LHCN-M2 (cell line): ENCODE results near the gene SBNO2. TPM values are rescaled to one million over a fixed set of nuclear protein-coding genes. Genes with fewer than 3 reads are reported as not detected.

Experiments
- DNase-seq: peaks from one replicate; pipeline ENCODE4 v3.0.0-alpha.2; 2012; ENCODE audit warnings: low read depth
- total RNA-seq: library from RNA; depleted of rRNA; stranded (reverse); fragments of >200 nt; gene quantifications from 2 replicates; pipeline ENCODE4 v1.2.3, GENCODE V29; 2014

SBNO2 gene
- total RNA-seq, 1 experiment from 2014 or later = 33.9 TPM

DNA sequence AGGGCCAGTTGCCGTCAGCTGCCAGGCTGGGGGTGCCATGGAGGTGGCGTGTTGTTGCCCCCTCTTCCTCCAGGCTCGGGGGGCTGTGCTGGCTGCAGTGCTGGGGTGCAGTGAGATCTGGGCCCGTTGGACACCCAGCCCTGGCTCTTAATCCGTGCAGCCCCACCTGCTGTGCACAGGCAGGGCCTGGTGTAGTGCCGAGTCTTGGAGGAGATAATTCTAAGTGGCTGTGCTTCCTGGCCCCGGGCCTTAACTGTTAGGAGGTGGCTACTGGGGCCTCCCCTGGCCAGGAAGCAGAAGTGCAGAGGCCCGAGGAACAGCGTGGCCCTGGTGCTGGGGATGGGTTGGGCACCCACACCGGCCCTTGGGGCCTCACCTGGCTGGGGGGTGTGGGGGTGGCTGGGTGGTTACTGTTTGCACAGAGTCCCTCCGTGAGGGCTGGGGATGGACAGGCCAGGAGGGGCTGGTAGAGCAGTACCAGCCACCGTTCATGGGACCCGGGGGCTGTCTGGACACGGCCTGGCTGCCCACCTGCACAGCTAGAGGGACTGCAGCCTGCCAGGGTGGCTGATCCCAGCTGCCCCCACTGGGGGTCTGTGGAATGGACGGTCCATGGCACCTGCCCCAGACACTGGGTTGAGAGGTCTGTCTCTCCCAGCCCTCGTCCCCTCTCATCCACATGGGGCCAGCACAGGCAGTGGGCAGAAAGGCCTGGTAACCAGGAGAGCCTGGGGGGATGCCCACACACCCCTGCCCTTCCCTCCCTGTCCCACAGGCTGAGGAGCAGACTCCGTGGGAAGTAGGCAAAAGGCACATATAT lies 67.0 kb downstream of the SBNO2 start:
- DNase-seq = no peak

DNA sequence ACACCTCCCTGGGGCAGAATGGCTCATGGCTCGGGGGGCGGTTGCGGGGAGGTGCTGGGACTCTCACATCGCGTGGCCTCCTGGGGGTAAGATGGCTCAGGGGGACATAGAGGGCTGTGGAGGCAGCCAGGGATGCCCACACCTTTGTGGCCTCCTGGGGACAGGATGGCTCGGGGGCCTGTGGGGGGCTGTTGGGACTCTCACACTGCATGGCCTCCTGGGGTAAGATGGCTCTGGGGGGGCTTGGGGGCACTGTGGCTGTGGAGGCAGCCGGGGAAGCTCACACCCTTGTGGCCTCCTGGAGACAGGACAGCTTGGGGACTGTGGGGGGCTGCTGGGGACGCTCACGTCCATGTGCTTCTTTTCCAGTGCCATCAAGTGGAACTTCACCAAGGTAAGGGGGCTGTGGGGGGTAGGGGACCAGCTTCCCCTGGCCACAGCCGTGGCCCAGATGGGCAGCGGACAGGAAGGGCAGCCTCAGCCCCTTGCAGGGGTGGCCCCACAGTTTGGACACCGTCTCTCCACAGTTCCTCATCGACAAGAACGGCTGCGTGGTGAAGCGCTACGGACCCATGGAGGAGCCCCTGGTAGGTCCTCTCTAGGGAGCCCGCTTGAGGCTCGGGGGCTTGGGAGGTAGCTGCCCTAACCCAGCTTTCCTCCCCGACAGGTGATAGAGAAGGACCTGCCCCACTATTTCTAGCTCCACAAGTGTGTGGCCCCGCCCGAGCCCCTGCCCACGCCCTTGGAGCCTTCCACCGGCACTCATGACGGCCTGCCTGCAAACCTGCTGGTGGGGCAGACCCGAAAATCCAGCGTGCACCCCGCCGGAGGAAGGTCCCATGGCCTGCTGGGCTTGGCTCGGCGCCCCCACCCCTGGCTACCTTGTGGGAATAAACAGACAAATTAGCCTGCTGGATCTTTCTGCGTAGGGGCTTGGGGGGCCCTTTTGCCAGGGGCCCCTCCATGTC lies 67.9 kb downstream of the SBNO2 start:
- no peak for DNase-seq

DNA sequence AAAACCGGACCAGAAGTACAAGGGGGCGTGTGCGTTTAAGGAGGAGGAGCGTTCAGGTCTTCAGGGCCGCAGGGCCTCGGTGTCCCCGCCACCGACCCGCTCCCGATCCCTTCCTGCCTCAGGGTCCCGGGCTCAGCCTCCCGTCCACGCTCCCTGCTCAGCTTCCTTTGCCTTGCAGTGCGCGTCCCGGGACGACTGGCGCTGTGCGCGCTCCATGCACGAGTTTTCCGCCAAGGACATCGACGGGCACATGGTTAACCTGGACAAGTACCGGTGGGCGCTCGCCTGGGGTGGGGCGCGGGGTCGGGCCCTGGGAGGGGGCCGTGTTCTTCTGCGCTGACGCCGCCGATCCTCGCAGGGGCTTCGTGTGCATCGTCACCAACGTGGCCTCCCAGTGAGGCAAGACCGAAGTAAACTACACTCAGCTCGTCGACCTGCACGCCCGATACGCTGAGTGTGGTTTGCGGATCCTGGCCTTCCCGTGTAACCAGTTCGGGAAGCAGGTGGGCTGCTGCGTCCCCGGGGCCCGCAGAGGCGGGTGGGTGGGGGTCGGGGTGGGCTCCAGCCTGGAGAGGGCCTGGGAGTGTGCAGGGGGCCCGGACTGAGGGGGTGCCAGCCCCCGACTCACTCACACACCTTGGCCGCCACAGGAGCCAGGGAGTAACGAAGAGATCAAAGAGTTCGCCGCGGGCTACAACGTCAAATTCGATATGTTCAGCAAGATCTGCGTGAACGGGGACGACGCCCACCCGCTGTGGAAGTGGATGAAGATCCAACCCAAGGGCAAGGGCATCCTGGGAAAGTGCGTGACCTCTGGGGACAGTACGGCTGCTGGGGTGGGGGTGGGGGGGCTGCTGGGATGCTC lies 68.8 kb downstream of the SBNO2 start:
- DNase-seq = no peak

DNA sequence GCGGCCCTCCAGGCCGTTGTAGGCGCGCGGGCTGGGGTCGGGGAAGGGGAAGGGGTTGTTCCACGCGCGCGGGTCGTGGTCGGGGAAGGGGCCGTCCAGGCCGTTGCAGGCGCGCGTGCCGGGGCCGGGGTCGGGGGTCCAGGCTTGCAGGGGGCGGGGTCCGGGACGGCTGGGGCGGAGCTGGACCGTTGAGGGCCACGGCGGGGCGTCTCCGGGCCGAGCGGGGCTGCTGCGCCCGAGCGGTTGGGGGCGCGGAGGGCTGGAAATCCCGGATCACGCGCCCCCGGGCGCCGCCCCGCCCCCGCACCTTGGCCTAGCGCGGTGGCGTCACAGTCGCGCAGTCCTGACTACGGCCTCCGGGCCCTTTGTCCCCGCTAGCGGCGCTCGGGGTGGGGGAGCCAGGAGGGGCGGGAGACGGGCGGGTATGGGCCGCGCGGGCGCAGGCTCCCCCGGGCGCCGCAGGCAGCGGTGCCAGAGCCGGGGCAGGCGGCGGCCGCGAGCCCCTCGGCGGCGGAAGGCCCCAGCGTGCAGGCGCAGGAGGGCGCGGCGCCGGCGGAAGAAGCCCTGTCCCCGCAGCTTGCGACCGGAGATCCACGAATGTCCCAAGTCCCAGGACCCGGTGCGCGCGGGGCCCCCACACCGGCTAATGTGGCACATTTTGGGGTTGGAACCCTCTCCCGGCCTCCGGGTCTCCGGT lies 69.6 kb downstream of the SBNO2 start:
- DNase-seq = peak; percentile 65

DNA sequence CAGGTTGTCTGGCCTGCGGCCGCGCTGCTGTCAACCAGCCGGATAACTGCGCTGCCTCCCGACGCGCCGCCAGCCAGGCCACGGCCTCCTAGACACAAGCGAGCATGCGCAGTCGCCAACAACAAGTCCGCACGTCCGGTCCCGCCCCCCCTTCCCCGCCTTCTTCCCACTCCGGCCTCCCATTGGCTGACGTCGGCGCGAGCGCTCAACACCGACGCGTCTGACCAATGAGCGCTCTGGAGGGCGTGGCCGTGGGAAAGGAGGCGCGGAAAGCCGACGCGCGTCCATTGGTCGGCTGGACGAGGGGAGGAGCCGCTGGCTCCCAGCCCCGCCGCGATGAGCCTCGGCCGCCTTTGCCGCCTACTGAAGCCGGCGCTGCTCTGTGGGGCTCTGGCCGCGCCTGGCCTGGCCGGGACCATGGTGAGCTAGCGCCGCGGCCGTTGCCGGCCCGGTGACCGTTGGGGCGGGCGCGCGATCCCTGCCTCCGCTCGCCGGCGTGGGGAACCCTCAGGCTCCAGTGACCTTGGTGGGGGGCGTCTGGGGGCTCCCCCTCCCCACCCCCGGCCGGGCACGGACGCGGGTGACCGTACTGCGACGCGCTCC lies 70.3 kb downstream of the SBNO2 start, which contains the start of gene GPX4:
GPX4 (plus strand) TSS at position 287 of the 603 bp plus-strand sequence; CDS start at position 337, 50 bp downstream.
- DNase-seq = peak; percentile 99

DNA sequence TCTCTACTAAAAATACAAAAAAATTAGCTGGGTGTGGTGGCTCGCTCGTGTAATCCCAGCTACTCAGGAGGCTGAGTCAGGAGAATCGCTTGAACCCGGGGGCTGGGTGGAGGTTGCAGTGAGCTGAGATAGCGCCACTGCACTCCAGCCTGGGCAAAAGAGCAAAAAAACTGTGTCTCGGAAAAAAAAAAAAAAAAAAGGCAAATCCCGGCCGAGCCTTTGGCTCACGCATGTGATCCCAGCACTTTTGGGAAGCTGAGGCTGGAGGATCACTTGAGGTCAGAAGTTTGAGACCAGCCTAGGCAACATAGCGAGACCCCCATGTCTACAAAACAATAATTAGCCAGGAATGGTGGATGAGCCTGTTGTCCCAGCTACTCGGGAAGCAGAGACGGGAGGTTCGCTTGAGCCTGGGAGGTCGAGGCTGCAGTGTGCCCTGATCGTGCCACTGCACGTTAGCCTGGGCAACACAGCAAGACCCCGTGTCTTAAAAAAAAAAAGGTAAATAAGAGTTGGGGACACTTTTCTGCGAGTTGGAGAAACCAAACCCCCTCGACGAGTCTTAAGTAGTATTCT lies 70.8 kb downstream of the SBNO2 start:
- no peak for DNase-seq

DNA sequence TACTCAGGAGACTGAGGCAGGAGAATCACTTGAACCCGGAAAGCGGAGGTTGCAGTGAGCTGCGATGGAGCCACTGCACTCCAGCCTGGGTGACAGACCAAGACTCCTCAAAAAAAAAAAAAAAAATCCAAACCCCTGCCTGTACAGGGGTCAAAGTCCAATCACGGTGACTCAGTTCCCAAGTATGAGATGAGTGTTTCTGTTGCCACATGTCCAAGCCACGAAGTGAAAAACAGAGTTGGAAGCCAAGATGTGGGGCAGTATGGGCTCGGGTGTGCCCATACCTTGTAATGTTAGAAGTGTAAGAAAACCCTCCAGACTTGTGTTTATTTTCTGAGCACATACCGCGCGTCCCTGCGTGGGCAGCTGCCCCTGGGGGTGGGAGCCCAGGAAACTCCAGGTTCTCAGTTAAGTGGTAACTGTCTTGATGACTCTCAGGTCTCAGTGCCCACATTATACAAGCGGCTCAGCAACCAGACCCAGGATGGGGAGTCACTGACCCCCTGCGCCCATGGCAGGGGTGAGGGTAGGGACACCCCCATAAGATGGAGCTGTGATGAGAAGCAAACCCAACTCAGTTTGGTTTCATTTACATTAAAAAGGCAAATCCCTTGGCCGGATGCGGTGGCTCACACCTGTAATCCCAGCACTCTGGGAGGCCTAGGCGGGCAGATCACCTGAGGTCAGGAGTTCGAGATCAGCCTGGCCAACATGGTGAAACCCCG lies 71.5 kb downstream of the SBNO2 start:
- DNase-seq = peak; percentile 100

DNA sequence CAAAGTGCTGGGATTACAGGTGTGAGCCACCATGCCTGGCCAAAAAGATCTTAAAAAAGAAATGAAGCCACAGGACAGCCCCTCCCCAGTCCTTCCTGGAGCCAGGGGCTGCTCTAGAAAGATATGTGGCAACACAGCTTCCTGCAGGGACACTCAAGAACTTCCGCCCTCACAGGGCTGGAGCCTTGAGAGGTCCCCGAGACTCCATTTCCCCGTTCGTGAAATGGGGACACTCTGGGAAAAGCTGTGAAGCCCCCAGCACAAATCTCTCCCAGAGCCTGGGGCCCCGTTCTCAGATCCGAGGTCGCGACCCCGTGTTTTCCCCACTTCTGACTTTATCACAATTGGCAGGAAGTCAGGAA lies 72.8 kb downstream of the SBNO2 start:
- DNase-seq = peak; percentile 37

DNA sequence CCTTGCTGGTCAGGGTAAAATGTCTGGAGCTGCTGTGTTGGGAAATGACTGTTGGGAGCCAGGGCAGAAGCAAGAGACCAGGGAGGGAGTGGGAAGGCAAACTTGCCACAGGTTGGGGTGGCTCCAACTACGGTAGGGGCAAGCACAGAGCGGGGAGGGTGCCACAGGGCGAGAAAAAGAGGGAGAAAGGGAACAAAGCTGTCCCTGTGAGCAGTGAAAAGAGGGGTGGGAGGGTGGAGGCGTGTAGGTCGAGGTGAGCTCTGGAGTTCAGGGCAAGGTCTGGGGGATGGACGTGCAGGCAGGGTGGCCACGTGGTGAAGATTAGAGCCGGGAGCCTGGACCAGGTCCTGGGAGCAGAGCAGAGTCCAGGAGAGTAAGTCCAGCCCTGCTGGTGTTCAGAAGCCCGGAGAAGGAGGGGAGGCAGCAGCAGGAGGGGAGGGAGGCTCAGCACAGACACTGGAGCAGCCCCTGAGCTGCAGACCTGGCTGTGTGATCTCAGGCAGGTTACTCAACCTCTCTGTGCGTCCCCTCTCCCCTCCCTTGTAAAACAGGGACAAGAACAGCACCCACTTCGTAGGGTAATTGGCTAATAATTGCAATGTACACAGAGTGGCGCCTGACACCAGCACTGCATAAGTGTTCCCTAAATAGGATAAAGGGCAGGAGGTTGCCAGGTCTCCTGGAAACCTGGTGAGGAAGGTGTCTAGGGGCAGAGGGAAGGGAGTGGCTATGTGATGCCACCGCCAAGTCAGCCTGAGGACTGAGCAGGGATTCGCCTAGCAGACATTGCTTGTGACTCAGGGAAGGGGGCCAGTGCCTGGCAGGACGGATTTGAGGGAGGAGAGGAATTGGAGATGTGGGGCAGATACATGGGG lies 75.7 kb downstream of the SBNO2 start:
- no peak for DNase-seq

DNA sequence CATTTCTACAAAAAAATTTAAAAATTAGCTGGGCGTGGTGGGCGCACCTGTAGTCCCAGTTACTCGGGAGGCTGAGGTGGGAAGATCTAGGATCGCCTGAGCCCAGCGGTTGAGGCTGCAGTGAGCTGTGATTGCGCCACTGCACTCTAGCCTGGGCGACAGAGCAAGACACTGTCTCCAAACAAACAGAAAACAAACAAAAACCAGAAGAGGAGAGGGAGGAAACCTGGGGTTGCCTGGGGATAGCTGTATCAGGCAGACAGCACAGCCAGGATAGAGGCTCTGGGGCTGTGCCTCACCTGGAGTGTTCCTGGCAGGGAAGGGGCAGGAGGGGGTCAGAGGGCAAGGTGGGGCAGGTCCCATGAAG lies 76.3 kb downstream of the SBNO2 start:
- DNase-seq = no peak

DNA sequence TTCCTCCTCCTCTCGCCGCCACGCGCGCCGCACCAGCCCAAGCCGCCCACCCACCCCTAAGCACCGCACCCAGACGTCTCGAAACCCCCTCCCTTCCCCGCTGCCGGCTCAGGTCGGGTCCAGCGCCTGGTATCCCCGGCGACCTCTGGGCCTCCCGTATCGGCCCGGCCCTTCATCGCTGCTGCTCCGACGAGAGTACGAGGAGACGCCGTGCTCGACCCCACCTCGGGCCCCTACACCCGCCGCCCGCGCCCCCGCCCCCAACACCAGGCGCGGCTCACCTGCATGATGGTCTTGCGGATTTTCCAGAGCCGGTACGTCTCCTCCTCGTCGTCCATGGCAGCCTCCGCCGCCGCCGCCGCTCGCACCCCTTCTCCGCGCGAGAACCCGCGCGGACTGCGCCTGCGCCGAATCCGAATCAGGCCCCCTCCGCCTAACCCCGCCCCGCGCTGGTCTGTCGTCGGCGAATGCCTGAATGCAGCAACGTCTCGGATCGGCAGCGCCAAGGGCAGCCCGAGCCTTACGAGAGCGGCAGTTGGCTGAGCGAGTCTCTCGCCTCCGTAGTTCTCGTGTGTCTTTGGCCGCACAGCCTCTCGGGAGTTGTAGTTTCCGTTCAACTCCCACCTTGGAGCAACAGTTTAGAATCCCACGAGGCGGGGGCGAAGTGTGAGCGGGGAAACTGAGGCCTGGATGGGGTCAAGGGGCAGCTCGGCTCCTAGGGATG lies 78.9 kb downstream of the SBNO2 start, which contains the start of gene POLR2E:
POLR2E (minus strand) TSS at position 398 of the 724 bp plus-strand sequence; CDS start at position 338, 60 bp downstream.
- peak; percentile 97 for DNase-seq

DNA sequence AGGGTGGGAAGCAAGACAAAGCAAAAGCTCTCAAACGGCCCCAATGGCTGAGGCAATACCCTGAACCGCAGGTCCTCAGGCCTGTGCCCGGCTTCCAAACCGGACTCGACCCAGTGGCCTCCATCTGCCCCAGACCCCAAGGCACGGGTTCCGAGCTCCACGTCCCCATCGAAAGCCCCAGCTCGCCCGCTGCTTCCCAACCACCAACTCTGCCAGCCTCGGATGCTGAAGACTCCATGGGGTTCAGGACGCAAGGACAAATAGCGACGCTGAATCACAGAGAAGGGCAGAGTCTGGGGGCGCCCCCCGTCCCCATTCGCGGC lies 79.5 kb downstream of the SBNO2 start:
- no peak for DNase-seq

DNA sequence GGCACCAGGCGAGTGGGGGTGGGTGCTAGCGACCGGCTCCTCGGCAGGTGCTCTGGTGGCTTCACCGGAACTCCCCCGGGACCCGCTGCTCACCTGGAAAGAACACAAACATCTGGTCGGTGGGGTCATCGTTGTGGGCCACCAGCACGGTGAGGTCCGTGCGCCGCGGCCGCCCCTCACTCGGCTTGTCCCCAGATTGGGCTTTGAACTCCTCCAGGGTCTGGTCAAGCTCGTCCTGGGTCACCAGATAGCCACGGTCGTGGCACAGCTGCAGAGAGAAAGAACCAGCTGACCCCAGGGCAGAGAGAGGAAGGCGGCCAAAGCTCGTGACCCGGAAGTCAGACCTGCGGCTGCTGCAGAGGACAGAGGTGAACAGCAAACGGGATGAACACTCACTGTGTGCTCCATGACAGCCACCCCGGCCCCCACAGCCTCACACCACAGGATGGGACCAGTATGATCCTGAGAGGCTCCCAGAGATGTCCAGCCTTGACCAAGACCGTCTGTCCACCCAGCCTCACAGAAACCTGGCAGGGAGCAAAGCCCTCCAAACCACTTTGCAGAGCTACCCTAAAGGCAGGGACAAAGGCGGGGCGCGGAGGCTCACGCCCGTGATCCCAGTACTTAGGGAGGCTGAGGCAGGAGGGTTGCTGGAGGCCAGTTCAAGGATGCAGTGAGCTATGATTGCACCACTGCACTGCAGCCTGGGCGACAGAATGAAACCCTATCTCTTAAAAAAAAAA lies 80.1 kb downstream of the SBNO2 start:
- no peak for DNase-seq

DNA sequence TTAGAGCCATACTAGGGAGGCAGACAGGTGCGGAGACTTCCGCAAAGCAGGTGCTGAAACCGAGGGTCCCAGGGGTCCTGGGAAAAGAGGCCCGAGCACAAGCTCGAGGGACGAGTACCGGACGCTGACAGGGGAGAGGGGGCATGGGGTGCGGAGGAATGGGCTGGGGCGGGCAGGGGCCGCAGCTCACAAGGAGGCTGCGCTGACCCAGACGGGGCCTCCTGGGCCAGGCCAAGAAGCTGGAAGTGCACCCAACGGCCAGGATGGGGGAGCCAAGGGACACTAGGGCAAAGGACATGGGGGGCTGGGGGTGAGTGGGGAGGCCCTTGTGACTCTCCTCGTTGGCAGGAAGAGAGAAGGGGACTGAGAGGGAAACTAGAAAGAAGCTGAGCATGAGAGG lies 80.7 kb downstream of the SBNO2 start:
- DNase-seq = no peak

DNA sequence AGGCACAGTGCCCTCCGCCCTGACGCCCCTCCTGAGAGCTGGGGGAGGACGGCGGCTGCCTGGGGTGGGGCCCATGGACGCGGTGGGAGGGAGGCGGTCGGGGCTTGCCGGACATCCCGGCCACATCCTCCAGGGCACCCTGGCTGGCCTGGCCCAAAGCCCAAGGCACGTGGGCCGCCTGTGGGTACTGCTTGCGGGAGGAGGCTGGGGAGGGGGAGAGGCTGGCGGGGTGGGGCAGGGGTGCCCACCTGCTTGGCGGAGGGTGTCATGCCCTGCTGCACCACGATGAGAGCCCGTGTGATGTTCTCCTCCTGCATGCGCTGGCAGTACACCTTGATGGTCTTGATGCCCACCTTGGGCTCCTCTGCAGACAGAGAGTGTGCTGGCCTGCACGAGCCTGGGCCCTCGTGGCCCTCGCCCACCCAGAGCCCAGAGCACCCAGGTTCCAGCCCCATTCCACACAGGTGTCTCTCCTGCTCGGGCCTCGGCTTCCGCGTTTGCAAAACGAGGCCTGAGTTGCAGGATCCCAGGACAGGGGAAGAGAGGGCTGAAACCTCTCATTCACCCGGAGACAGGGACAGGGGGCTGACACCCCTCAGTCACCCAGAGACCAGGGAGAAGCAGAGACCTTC lies 82.4 kb downstream of the SBNO2 start:
- no peak for DNase-seq

DNA sequence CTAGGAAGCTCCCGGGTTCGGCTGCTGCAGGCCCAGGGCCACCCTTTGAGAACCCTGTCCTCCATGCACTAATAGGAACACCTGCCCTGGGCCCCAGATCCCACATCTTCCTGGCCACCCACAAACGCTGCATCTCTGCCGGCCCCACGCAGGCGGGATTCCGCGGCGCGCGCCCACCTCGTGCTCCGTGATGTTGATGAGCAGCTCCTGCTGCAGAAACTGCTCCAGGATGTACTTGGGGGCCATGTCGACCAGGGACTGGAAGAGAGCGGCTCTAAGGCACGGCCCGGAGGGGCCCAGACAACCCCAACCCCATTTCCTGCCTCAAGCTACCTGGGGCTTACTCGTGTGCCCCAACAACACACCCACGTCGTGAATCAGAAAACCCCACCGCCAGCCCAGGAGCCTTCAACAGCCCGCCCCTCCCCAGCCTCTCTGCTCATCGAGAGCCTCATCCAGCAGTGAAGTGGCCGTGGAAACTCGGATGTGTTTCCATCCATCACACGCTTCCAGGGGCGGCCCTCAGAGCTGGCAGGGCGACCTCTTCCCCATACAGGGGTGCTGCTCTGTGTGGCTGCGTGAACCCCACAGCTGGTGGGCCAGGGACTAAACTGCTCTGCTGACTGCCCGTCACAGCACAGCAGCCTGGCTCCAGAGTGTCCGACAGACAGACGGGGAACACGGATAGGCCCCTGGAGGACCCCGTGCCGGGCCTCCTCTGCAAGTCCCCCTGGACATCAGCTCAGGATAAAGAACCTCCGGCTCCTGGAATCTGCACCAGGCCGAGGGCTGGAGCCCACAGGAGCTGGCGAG lies 83.1 kb downstream of the SBNO2 start:
- no peak for DNase-seq
